GM19395 (cell line): ENCODE data around the gene POLR2F.
"Not testable (repeated sequence)": the region's sequence is repeated elsewhere in the genome, so short reads cannot be mapped to it uniquely, and the experiment has no call there.

Source experiments
- ATAC-seq: cut with Tn5 transposase; IDR thresholded peaks from one replicate; pipeline ENCODE4 v1.9.1; 2021; ENCODE audit warnings: mild to moderate bottlenecking, moderate library complexity; ENCODE audit not compliant: unreplicated experiment

The POLR2F gene

GRCh38 chr22:37951305-37951704 is 2.2 kb upstream of the POLR2F start:
- ATAC-seq: no peak

DNA sequence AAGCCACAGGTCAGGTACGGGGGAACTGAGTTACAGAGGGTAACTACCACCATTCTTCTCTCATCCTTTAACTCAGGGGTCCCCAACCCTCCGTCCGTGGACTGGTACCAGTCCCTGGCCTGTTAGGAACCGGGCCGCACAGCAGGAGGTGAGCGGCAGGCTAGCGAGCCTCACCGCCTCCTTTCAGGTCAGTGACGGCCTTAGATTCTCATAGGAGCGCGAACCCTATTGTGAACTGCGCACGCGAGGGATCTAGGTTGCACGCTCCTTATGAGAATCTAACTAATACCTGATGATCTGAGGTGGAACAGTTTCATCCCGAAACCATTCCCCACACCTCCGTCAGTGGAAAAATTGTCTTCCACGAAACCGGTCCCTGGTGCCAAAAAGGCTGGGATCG is 870 bp upstream of the POLR2F start:
- not testable (repeated sequence) for ATAC-seq

GRCh38 chr22:37953062-37953436 is 450 bp upstream of the POLR2F start:
- peak; percentile 33 for ATAC-seq

- ATAC-seq: no peak
Observed at GRCh38 chr22:37954686-37955085, 1.2 kb downstream of the POLR2F start.

- not testable (repeated sequence) for ATAC-seq
Observed at GRCh38 chr22:37955825-37956397, 2.4 kb downstream of the POLR2F start.

DNA sequence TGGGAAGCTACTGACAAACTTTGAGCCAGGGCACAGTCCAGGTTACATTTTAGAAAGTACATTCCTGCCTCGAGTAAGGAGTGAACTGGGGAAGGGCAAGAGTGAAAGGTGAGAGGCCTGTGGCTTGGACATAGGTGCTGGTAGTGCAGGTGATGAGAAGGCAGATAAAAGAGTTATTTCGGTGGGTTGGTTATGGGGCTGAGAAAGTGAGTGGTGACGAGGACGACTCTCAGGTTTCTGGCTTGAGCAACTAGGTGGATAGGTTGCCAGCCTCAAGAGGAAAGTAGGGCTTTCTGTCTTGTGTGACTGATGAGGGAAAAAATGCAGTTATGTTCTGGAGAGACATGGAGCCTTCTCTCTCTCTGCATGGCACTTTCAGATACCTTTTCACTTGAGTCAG is 3.7 kb downstream of the POLR2F start:
- ATAC-seq: no peak

GRCh38 chr22:37959231-37959825 is 5.8 kb downstream of the POLR2F start:
- no peak for ATAC-seq

DNA sequence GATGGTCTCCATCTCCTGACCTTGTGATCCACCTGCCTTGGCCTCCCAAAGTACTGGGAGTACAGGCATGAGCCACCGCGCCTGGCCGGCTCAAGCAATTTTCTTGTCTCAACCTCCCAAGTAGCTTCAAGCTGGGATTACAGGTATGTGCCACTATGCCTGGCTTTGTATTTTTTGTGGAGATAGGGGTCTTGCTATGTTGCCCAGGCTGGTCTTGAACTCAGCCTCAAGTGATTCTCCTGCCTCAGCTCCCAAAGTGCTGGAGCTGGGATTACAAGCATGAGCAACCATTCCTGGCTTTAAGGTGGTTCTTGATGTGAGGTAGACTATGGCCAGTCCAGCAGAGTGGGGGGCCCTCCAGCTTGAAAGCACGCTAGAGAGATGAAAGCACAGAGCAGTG is 7.6 kb downstream of the POLR2F start:
- ATAC-seq: no peak

- ATAC-seq: no peak
Observed at GRCh38 chr22:37965940-37966664, 12.6 kb downstream of the POLR2F start.

DNA sequence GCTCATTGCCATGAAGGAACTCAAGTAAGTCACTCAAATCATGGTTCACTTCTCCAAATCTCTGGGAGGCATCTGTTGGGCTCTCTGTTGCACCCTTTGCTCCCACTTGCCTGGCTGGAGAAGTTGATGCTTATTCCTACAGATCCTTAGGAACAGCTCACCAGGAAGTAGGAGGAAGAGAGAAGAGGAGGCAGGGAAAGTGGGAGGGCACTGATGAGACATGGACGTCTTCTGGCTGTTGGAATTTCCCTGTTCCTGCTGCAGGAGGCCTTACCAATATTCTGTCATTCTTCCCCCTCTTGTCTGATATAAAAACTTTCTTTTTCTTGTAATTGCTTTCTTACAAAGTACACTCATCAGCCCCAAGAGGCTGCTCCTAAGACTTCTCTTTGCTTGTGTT is 13.6 kb downstream of the POLR2F start:
- ATAC-seq: no peak

DNA sequence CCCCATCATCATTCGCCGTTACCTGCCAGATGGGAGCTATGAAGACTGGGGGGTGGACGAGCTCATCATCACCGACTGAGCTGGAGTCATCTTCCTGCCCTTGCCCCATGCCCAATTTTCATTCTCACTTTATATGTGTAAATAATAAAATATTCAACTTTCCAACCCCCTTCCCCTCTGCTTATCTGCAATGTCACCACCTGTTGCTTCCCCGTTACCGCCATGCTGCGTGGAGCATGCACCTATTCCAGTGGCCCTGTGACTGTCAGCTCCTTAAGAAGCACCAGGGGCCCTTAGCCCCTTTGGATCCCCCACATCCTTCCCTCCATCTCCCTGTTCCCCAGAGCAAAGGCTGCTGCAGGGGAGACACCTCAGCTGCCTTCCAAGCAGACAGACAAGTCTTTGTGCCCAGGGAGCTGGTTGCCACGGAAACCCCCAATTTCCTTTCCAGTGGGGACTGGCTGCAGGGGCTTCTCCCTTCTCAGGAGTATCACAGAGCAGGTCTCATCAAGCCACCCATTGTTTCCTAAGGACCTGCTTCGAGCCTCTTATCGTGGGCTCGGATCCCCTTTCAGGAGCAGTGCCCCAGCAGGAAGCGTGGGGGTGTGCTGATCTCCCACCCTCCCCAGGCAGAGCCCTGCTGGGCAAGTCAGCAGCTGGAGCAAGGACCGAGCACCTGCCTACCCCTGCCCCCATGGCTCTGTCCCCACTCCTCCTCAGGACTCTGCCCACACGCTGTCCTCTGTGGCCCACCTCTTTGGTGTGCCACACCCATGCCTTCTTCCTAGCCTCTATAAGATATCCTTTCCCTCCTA is 14.3 kb downstream of the POLR2F start:
- ATAC-seq: no peak

GRCh38 chr22:37968452-37969251 is 15.2 kb downstream of the POLR2F start:
- ATAC-seq: no peak

GRCh38 chr22:37970864-37971263 is 17.4 kb downstream of the POLR2F start:
- ATAC-seq: no peak

DNA sequence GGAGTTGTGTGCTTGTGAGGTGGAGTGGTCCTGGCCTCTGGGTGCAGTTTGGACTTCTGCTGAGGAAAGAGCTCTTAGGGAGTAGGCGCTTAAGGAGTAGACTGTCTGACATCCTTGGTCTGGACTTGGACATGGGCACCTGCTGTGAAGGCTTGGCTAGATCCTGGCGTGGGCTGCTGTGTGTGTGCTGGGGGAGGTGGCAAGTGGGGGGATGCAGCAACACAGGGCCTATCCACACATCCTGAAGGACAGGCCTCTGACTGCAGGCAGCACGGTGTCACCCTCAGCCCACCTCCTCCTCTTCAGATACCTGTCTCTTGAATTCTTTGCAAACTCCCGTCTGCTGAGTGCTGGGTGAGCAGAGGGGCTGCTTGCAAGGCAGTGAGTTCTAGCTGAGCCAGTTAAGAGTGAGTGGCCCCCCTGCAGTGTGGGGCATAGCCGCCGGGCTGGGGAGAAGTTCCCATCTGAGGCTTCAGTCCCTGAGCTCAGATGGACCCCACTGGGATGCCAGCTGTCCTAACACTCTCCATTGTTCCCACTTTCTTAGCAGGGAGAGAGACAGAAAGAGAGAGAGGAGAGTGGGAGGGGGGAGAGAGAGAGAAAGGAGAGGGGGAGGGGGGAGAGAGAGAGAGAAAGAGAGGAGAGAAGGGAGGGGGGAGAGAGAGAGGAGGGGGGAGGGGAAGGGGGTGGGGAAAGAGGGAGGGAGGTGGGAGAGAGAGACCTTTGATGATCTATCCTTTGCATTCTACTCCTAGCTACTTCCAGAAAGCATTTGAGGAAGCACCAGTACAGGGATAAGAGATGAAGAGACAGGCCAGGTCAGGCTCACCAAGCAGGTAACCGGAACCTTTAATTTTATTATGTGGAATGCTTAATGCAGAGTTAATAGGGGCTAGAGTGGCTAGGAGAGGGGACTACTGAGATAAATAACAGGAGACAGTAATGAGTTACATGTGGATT is 18.3 kb downstream of the POLR2F start:
- ATAC-seq: no peak

DNA sequence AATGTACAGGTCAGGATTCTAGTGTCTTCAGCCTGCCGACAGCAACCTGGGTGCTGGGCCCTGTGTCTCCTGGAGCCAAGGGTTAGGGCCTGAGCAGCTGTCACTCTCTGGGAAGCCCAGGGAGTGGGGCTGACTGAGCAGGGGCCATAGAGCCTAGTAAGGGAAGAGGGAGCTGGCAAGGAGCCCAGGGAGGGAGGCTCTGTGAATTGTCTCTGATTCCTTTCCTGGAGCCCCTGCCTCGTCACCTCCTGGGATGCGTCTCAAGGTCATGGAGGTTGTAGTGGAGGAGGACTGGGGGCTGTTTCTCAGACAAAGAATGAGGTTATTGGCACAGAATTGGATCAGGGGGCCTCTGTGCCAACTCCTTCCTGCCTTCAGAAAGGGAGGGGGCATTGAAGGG is 19.0 kb downstream of the POLR2F start:
- no peak for ATAC-seq

GRCh38 chr22:37973271-37974170 is 20.0 kb downstream of the POLR2F start:
- ATAC-seq: no peak

DNA sequence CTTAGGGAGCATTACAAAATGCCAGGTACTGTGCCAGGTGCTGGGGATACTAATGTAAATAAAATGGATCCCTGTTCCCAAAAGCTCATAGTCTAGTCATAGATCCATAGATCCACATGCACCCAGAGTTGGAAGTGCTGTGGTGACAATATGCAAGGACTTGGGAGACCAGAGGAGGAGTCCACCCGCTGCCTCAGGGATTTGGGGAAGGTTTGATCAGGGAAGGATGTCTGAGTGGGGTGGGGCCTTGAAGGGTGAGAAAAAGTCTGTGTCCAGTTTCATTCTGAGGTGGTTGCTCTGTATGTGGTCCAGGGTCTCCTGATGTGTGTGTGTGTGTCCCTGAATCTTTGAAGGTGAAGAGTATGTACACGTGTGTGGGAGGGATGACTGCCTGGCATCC is 21.7 kb downstream of the POLR2F start:
- no peak for ATAC-seq

DNA sequence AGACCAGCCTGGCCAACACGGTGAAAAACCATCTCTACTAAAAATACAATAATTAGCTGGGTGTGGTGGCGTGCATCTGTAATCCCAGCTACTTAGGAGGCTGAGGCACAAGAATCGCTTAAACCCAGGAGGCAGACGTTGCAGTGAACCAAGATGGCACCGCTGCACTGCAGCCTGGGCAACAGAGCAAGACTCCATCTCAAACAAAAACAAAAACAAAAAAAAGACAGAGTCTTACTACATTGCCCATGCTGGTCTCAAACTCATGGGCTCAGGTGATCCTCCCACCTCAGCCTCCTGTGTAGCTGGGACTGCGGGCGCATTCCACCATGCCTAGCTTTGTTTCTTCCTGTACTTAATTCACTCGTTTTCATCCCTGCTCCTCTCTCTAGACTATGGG is 22.5 kb downstream of the POLR2F start:
- ATAC-seq: not testable (repeated sequence)

- ATAC-seq: no peak
Observed at GRCh38 chr22:37976547-37976946, 23.0 kb downstream of the POLR2F start.
